Measurements from ENCODE around the gene CIAO2A.

GRCh38 chr15:64102497-64102896 is 8.9 kb upstream of the CIAO2A start:
- TF ChIP-seq CTCF (conservative IDR thresholded peaks at IDR 0.05 in 1 of 2, IDR thresholded peaks at IDR 0.05 in 1 of 2; ENCODE audit: extremely low read depth in 1 of 2, insufficient read depth in 1 of 2, low read depth in 1 of 2, low read length in 2 of 2) (no peak), EZH2 (IDR thresholded peaks at IDR 0.05; ENCODE audit: borderline replicate concordance, low read length) (no peak)

All from mammary epithelial cell (primary cell).